Activated naive CD8-positive, alpha-beta T cell treated with anti-CD3 and anti-CD28 coated beads for 36 hours (primary cell): ENCODE data around the gene IMMT. TPM values are rescaled to one million over a fixed set of nuclear protein-coding genes. Genes with fewer than 3 reads are reported as not detected.

Experiments
- DNase-seq: peaks from one replicate; pipeline ENCODE4 v3.0.0; 2021
- H3K27ac Mint-ChIP-seq: one replicate; pipeline ENCODE4 v1.8.0; 2022; ENCODE audit warnings: mild to moderate bottlenecking, moderate library complexity, mixed read lengths
- H3K27me3 Mint-ChIP-seq: one replicate; pipeline ENCODE4 v1.8.0; 2022; ENCODE audit warnings: mild to moderate bottlenecking, mixed read lengths
- H3K36me3 Mint-ChIP-seq: one replicate; pipeline ENCODE4 v1.8.0; 2021; ENCODE audit warnings: mild to moderate bottlenecking, mixed read lengths
- H3K4me1 Mint-ChIP-seq: one replicate; pipeline ENCODE4 v1.8.0; 2021; ENCODE audit warnings: mixed read lengths
- H3K4me3 Mint-ChIP-seq: one replicate; pipeline ENCODE4 v1.8.0; 2022; ENCODE audit warnings: mild to moderate bottlenecking, moderate library complexity, mixed read lengths
- H3K9me3 Mint-ChIP-seq: one replicate; pipeline ENCODE4 v1.8.0; 2022; ENCODE audit warnings: mixed read lengths
- total RNA-seq, 2 experiments: library from RNA; stranded (reverse); gene quantifications; one replicate each; pipeline ENCODE4 v1.2.3, GENCODE V29; 2021

The IMMT gene
- total RNA-seq, 2 experiments from 2014 or later = 154 to 163 TPM

- H3K9me3 Mint-ChIP-seq = no peaks in the 10 kb centered on the region
- H3K27ac Mint-ChIP-seq = peak overlapping the region; percentile 81
- H3K27me3 Mint-ChIP-seq = no peaks in the 10 kb centered on the region
- no peak overlapping the region for H3K4me3 Mint-ChIP-seq
- no peak for DNase-seq
- H3K36me3 Mint-ChIP-seq = peaks cover 36% of the 10 kb centered on the region
- peaks cover 7% of the 10 kb centered on the region for H3K4me1 Mint-ChIP-seq
Measured at GRCh38 chr2:86147793-86148192, 47.5 kb downstream of the IMMT start.

- Mint-ChIP-seq H3K27ac (peak overlapping the region; percentile 72), H3K4me3 (no peak overlapping the region), H3K4me1 (peaks cover 19% of the 10 kb centered on the region), H3K36me3 (peaks cover 36% of the 10 kb centered on the region), H3K27me3 (no peaks in the 10 kb centered on the region), H3K9me3 (no peaks in the 10 kb centered on the region)
- no peak for DNase-seq
Measured at GRCh38 chr2:86143926-86144685, 51.2 kb downstream of the IMMT start.

DNA sequence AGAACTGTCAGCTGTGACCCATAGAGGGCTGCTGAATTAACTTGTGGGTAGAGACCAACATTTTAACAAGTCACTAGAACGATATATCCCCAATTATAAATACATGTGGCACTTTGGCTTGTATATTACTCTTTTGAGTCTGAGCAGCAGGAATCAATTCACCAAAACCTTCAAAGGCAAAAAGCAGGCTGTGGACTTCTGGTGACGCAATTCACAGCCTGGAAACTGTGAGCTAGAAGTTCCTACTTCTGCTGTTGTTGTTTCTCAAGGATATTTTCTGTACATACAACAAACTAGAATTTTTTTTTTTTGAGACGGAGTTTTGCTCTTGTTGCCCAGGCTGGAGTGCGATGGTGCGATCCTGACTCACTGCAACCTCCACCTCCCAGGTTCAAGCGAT lies 52.0 kb downstream of the IMMT start:
- no peak for DNase-seq
- Mint-ChIP-seq H3K4me1 (peaks cover 23% of the 10 kb centered on the region), H3K36me3 (peaks cover 40% of the 10 kb centered on the region), H3K27ac (no peak overlapping the region), H3K4me3 (no peak overlapping the region), H3K27me3 (no peaks in the 10 kb centered on the region), H3K9me3 (no peaks in the 10 kb centered on the region)

GRCh38 chr2:86142436-86143257 lies 52.6 kb downstream of the IMMT start:
- H3K4me1 Mint-ChIP-seq = peaks cover 20% of the 10 kb centered on the region
- peaks cover 41% of the 10 kb centered on the region for H3K36me3 Mint-ChIP-seq
- no peak for DNase-seq
- H3K27ac Mint-ChIP-seq = peak overlapping the region; percentile 12
- no peak overlapping the region for H3K4me3 Mint-ChIP-seq
- H3K27me3 Mint-ChIP-seq = no peaks in the 10 kb centered on the region
- no peaks in the 10 kb centered on the region for H3K9me3 Mint-ChIP-seq

GRCh38 chr2:86140969-86141392 lies 54.3 kb downstream of the IMMT start:
- peak overlapping the region; percentile 54 for H3K27ac Mint-ChIP-seq
- H3K9me3 Mint-ChIP-seq = no peaks in the 10 kb centered on the region
- no peaks in the 10 kb centered on the region for H3K27me3 Mint-ChIP-seq
- H3K4me3 Mint-ChIP-seq = peak overlapping the region; percentile 6
- peaks cover 19% of the 10 kb centered on the region for H3K4me1 Mint-ChIP-seq
- peaks cover 53% of the 10 kb centered on the region for H3K36me3 Mint-ChIP-seq
- DNase-seq = no peak

GRCh38 chr2:86139981-86140380 lies 55.3 kb downstream of the IMMT start:
- Mint-ChIP-seq H3K4me1 (peaks cover 19% of the 10 kb centered on the region), H3K27me3 (no peaks in the 10 kb centered on the region), H3K27ac (peak overlapping the region; percentile 34), H3K4me3 (no peak overlapping the region), H3K36me3 (peaks cover 53% of the 10 kb centered on the region), H3K9me3 (no peaks in the 10 kb centered on the region)
- DNase-seq = no peak

GRCh38 chr2:86138736-86139625 lies 56.3 kb downstream of the IMMT start:
- Mint-ChIP-seq H3K27ac (peak overlapping the region; percentile 66), H3K36me3 (peaks cover 51% of the 10 kb centered on the region), H3K4me1 (peaks cover 19% of the 10 kb centered on the region), H3K27me3 (no peaks in the 10 kb centered on the region), H3K9me3 (no peaks in the 10 kb centered on the region), H3K4me3 (peak overlapping the region; percentile 18)
- DNase-seq = no peak

DNA sequence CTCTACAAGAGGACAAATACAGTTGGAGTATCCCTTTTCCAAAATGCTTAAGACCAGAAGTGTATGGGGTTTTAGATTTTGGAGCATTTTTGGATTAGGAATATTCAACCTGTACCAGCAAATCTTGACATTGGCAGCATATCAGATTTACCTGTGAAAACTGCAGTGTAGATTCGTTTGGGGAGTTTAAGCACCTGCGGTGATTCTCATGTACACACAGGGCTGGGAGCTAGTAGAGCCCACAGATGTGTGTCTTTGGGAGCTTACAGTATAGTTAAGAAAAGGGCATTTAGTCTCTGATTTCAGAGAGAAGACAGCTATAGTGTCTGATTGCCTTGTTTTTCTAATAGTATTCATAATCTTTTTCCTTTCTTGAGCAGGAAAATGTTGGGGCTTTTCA lies 59.1 kb downstream of the IMMT start:
- Mint-ChIP-seq H3K4me1 (peaks cover 19% of the 10 kb centered on the region), H3K9me3 (no peaks in the 10 kb centered on the region), H3K27me3 (no peaks in the 10 kb centered on the region), H3K36me3 (peaks cover 52% of the 10 kb centered on the region), H3K4me3 (no peak overlapping the region), H3K27ac (no peak overlapping the region)
- no peak for DNase-seq

GRCh38 chr2:86135653-86136052 lies 59.6 kb downstream of the IMMT start:
- H3K27me3 Mint-ChIP-seq = no peaks in the 10 kb centered on the region
- H3K4me1 Mint-ChIP-seq = peaks cover 16% of the 10 kb centered on the region
- H3K27ac Mint-ChIP-seq = no peak overlapping the region
- no peaks in the 10 kb centered on the region for H3K9me3 Mint-ChIP-seq
- no peak overlapping the region for H3K4me3 Mint-ChIP-seq
- H3K36me3 Mint-ChIP-seq = peaks cover 54% of the 10 kb centered on the region
- no peak for DNase-seq

DNA sequence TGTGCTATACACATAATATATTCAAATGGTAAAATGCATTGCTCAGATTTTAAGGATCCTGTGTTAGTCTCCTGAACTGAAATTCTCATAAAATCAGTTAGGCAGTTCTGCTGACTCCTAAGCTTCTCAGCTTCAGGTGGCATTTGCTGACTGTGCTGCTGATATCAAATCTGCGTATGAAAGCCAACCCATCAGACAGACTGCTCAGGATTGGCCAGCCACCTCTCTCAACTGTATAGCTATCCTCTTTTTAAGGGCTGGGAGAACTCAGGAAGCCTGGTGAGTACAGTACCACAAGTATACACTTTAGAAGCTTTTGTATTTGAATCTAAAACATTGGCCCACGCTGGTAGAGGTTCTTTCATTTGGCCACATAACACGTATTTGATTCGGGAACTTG lies 60.6 kb downstream of the IMMT start:
- no peaks in the 10 kb centered on the region for H3K9me3 Mint-ChIP-seq
- no peaks in the 10 kb centered on the region for H3K27me3 Mint-ChIP-seq
- DNase-seq = no peak
- peaks cover 54% of the 10 kb centered on the region for H3K36me3 Mint-ChIP-seq
- H3K4me3 Mint-ChIP-seq = no peak overlapping the region
- no peak overlapping the region for H3K27ac Mint-ChIP-seq
- H3K4me1 Mint-ChIP-seq = peaks cover 11% of the 10 kb centered on the region

- DNase-seq = no peak
- H3K4me3 Mint-ChIP-seq = no peak overlapping the region
- no peak overlapping the region for H3K27ac Mint-ChIP-seq
- H3K36me3 Mint-ChIP-seq = peaks cover 20% of the 10 kb centered on the region
- no peaks in the 10 kb centered on the region for H3K4me1 Mint-ChIP-seq
- no peaks in the 10 kb centered on the region for H3K27me3 Mint-ChIP-seq
- no peaks in the 10 kb centered on the region for H3K9me3 Mint-ChIP-seq
Measured at GRCh38 chr2:86124683-86125082, 70.6 kb downstream of the IMMT start.

DNA sequence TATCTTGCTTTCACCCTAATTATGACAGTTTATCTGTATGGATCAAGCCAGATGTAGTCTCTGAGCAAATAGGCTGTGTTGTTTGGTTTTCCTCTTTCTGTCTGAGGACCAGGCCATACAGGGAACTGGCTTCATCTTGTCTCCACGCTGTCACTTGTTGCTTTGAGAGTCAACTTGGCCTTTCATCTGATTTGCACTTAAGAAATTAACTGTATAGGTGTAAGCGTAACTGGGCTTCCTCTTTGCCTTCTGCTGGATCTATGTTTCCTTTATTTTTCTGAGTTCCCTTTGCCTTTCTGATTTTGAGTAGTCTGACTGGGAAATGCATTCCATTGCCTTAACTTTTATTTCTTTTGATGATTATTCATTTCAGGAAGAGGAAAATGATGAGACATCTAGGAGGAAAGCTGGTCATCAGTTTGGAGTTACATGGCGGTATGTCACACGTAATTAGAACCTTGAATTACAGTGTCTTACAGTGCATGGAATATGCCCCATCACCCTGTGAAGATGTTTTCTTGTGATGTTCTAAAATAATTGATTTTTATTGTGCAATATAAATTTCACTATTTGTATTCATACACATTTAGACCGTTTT lies 71.8 kb downstream of the IMMT start:
- Mint-ChIP-seq H3K9me3 (no peaks in the 10 kb centered on the region), H3K27ac (peak overlapping the region; percentile 1), H3K27me3 (no peaks in the 10 kb centered on the region), H3K4me1 (no peaks in the 10 kb centered on the region), H3K36me3 (peaks cover 22% of the 10 kb centered on the region), H3K4me3 (no peak overlapping the region)
- DNase-seq = no peak

GRCh38 chr2:86118130-86118529 lies 77.1 kb downstream of the IMMT start:
- Mint-ChIP-seq H3K36me3 (peaks cover 27% of the 10 kb centered on the region), H3K9me3 (no peaks in the 10 kb centered on the region), H3K27ac (peak overlapping the region; percentile 21), H3K27me3 (no peaks in the 10 kb centered on the region), H3K4me1 (peaks cover 4% of the 10 kb centered on the region), H3K4me3 (no peak overlapping the region)
- DNase-seq = no peak

- Mint-ChIP-seq H3K27me3 (no peaks in the 10 kb centered on the region), H3K9me3 (peaks cover 3% of the 10 kb centered on the region), H3K27ac (peak overlapping the region; percentile 99), H3K4me3 (peak overlapping the region; percentile 96), H3K4me1 (peaks cover 43% of the 10 kb centered on the region), H3K36me3 (peaks cover 48% of the 10 kb centered on the region)
- DNase-seq = no peak
Measured at GRCh38 chr2:86107031-86107430, 88.2 kb downstream of the IMMT start.
